GM12873 (cell line): ENCODE data around the gene VWF.
A peak's percentile ranks its signal among the peaks of the same experiment; 100 is the strongest.

Source experiments
- TF ChIP-seq, protein P1 (sequence below): IDR thresholded peaks from 2 replicates; pipeline ENCODE4 v1.5.1; 2012; ENCODE audit warnings: low read depth, mild to moderate bottlenecking, moderate library complexity, low read length, control low read depth; ENCODE audit not compliant: insufficient read depth; ENCODE audit errors: missing control alignments

The VWF gene

DNA sequence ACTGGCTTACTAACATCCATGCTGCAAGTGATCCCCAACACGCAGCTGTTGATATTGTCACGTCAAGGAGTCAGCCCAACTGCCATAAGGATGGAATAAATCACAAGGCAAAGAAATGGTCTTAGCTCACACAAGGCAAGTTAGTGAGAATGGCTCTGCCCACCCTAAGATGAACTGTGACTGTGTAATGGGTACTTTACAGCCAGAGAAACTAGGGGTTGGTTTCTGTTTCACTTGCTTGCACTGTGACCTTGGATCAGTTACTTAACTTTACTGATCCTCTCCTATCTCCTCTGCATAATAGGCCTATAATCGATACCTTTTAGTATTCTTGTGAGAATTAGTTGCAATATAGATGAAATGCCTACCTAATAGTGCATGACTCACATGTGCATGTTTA lies 127.2 kb downstream of the VWF start:
- TF ChIP-seq, protein P1, sequence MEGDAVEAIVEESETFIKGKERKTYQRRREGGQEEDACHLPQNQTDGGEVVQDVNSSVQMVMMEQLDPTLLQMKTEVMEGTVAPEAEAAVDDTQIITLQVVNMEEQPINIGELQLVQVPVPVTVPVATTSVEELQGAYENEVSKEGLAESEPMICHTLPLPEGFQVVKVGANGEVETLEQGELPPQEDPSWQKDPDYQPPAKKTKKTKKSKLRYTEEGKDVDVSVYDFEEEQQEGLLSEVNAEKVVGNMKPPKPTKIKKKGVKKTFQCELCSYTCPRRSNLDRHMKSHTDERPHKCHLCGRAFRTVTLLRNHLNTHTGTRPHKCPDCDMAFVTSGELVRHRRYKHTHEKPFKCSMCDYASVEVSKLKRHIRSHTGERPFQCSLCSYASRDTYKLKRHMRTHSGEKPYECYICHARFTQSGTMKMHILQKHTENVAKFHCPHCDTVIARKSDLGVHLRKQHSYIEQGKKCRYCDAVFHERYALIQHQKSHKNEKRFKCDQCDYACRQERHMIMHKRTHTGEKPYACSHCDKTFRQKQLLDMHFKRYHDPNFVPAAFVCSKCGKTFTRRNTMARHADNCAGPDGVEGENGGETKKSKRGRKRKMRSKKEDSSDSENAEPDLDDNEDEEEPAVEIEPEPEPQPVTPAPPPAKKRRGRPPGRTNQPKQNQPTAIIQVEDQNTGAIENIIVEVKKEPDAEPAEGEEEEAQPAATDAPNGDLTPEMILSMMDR, result no peak

DNA sequence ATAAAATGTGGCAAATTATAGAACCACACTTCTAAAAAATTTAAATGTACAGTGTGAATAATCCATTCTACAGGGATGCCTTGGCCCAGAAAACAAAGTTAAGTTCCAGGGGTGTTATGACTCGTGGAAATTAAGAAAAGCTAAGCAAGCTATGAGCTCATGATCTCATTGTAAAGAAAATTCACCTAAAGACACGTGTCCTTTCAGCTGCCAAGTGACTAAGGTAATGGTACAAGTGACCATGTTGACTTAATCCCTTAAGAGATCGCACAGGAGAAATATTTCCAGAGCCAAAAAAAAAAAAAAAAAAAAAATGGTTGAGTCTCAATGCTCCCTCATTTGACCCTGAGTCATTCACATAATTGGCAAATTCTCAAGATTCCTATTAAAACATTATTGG lies 128.0 kb downstream of the VWF start:
- TF ChIP-seq, protein P1, result no peak

DNA sequence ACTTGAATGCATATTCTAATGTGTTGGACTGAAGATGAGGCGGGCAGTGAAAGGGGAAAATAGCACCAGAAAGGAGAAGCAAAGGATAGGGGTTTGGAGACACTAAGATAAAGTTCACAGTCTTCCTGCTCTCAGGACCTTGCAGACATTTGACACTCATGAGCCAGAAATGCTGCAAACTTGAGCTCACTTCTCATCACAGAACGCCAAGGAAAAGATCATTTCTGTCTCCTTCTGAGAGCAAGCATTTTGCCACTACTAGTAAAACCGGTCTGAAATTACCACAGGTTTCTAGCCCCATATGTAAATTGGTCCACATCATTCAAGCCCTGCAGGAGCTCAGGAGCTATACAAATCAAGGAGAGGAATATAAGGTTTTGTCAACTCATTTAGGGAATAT lies 134.8 kb downstream of the VWF start:
- TF ChIP-seq, protein P1, result no peak

GRCh38 chr12:5988659-5989116 lies 135.8 kb downstream of the VWF start:
- TF ChIP-seq, protein P1, result peak; percentile 92

GRCh38 chr12:5988088-5988487 lies 136.4 kb downstream of the VWF start:
- TF ChIP-seq, protein P1, result no peak

DNA sequence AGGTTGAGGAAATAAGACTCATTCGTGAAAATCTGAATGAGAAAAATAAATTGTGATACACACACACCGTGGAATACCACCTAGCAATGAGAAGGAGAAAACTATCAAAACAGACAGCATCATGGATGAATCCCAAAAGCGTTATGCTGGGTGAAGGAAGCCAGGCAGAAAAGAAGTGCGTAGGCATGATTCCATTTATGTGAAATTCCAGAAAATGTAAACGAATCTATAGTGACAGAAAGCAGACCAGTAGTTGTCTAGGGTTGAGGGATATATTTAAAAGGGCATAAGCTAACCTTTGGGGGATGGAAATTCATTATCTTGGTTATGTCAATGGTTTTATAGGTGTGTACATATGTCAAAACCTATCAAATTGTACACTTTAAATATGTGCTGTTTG lies 136.9 kb downstream of the VWF start:
- TF ChIP-seq, protein P1, result no peak

DNA sequence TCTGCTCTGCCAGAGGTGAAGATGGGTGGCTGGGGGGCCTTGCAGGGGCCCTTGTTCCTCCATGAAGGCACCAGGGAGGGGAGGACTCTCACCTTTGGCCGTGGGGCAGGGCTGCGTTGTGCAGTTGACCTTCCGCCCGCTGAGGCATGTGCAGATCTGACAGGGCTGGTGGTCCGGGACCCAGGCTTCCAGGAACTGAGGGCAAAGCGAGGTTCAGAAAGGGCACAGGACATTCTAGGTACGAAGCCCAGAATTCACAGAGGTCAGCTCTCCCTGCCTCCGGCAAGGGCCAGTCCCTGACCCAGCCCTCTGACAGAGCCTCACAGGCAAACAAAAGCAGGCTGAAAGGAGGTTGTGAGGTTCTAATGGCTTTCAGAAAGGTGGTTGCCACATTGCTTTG lies 139.0 kb downstream of the VWF start:
- TF ChIP-seq, protein P1, result no peak

- TF ChIP-seq, protein P1, result no peak
These were observed 139.6 kb downstream of the VWF start for GRCh38 chr12:5984873-5985272.
